CD8-positive, alpha-beta memory T cell (primary cell): ENCODE measurements around the gene TECR. TPM values are rescaled to one million over a fixed set of nuclear protein-coding genes. Genes with fewer than 3 reads are reported as not detected.
"Not testable (repeated sequence)": the region's sequence is repeated elsewhere in the genome, so short reads cannot be mapped to it uniquely, and the experiment has no call there.

ENCODE experiments used
- CTCF ChIA-PET: fragments of 350-600 bp; sonication (Branson Sonifier 250); formaldehyde crosslinking; loops from one replicate; lab custom pipeline; 2021; ENCODE audit warnings: antibody characterized with exemption; lab: Charles Lee
- POLR2A ChIA-PET: fragments of 350-600 bp; sonication (Branson Sonifier 250); formaldehyde crosslinking; loops from one replicate; lab custom pipeline; 2021; ENCODE audit warnings: antibody characterized with exemption; lab: Charles Lee
- DNase-seq, 5 donors: peaks; one replicate each; pipeline versions ENCODE4 v3.0.0 to v3.0.0-alpha.2; 2020 to 2022; ENCODE audit warnings: mixed read lengths in 1 of 5
- H3K27ac ChIP-seq: one replicate; pipeline ENCODE4 v1.7.0; 2013; ENCODE audit warnings: low read depth, mild to moderate bottlenecking, low read length, moderate library complexity
- H3K27me3 ChIP-seq: 2 replicates; pipeline ENCODE4 v1.7.0; 2013; ENCODE audit warnings: low read length, mild to moderate bottlenecking; ENCODE audit not compliant: insufficient read depth, poor library complexity, severe bottlenecking
- H3K36me3 ChIP-seq: 2 replicates; pipeline ENCODE4 v1.7.0; 2013; ENCODE audit warnings: mild to moderate bottlenecking, low read length, moderate library complexity; ENCODE audit not compliant: insufficient read depth
- H3K4me1 ChIP-seq: 2 replicates; pipeline ENCODE4 v1.7.0; 2013; ENCODE audit warnings: mild to moderate bottlenecking, low read length, moderate library complexity; ENCODE audit not compliant: insufficient read depth
- H3K4me3 ChIP-seq: 2 replicates; pipeline ENCODE4 v1.7.0; 2013; ENCODE audit warnings: mild to moderate bottlenecking, low read length
- H3K9me3 ChIP-seq: 2 replicates; pipeline ENCODE4 v1.7.0; 2013; ENCODE audit warnings: mild to moderate bottlenecking, low read length
- H3K27ac Mint-ChIP-seq, 8 donors: one replicate each; pipeline ENCODE4 v1.8.0; 2020 to 2021; ENCODE audit warnings: mixed read lengths in 8 of 8, mild to moderate bottlenecking in 6 of 8, inconsistent platforms in 3 of 8, moderate library complexity in 3 of 8
- H3K27me3 Mint-ChIP-seq, 2 donors: one replicate each; pipeline ENCODE4 v1.8.0; 2020 to 2021; ENCODE audit warnings: mixed read lengths in 2 of 2, mild to moderate bottlenecking in 1 of 2, moderate library complexity in 1 of 2
- H3K36me3 Mint-ChIP-seq, 3 donors: one replicate each; pipeline ENCODE4 v1.8.0; 2020 to 2021; ENCODE audit warnings: mixed read lengths in 3 of 3, inconsistent platforms in 1 of 3, mild to moderate bottlenecking in 1 of 3
- H3K4me1 Mint-ChIP-seq, 3 donors: one replicate each; pipeline ENCODE4 v1.8.0; 2020 to 2021; ENCODE audit warnings: mixed read lengths in 3 of 3, inconsistent platforms in 1 of 3, mild to moderate bottlenecking in 1 of 3
- H3K4me3 Mint-ChIP-seq, 7 donors: one replicate each; pipeline ENCODE4 v1.8.0; 2020 to 2021; ENCODE audit warnings: mixed read lengths in 7 of 7, mild to moderate bottlenecking in 6 of 7, moderate library complexity in 4 of 7, inconsistent platforms in 2 of 7
- H3K9me3 Mint-ChIP-seq, 5 donors: one replicate each; pipeline ENCODE4 v1.8.0; 2020 to 2022; ENCODE audit warnings: mixed read lengths in 5 of 5, mild to moderate bottlenecking in 3 of 5, moderate library complexity in 2 of 5, inconsistent platforms in 1 of 5
- polyA plus RNA-seq: library from polyadenylated mRNA; unstranded; fragments of 300-500 nt; fragmentation: Illumina TruSeq; gene quantifications from one replicate; pipeline ENCODE4 v1.2.3, GENCODE V29; 2021
- total RNA-seq, 2 experiments: library from RNA; stranded (reverse); gene quantifications; one replicate each; pipeline ENCODE4 v1.2.3, GENCODE V29; 2021

TECR gene
- total and polyA plus RNA-seq, 3 experiments from 2014 or later, result 114 to 268 (median 123) TPM

GRCh38 chr19:14584372-14584771, 55.0 kb downstream of the TECR start:
- H3K27me3 ChIP-seq, H3K4me1 ChIP-seq, H3K4me3 Mint-ChIP-seq, H3K27ac ChIP-seq, DNase-seq, H3K4me3 ChIP-seq, H3K9me3 ChIP-seq, H3K27ac Mint-ChIP-seq, CTCF ChIA-PET, POLR2A ChIA-PET, H3K36me3 ChIP-seq, H3K4me1 Mint-ChIP-seq, H3K36me3 Mint-ChIP-seq, H3K9me3 Mint-ChIP-seq, H3K27me3 Mint-ChIP-seq: not testable (repeated sequence)

GRCh38 chr19:14585187-14585586, 55.8 kb downstream of the TECR start:
- POLR2A ChIA-PET, DNase-seq, H3K36me3 ChIP-seq, H3K27me3 Mint-ChIP-seq, H3K4me3 Mint-ChIP-seq, CTCF ChIA-PET, H3K4me1 Mint-ChIP-seq, H3K27me3 ChIP-seq, H3K27ac ChIP-seq, H3K4me3 ChIP-seq, H3K9me3 Mint-ChIP-seq, H3K4me1 ChIP-seq, H3K36me3 Mint-ChIP-seq, H3K9me3 ChIP-seq: not testable (repeated sequence)
- peak overlapping the region in 1 of 8 donors; percentile 42 for H3K27ac Mint-ChIP-seq

GRCh38 chr19:14589433-14589832, 60.0 kb downstream of the TECR start:
- H3K4me1 Mint-ChIP-seq, H3K9me3 Mint-ChIP-seq, CTCF ChIA-PET, DNase-seq, H3K27ac Mint-ChIP-seq, H3K27me3 ChIP-seq, H3K4me1 ChIP-seq, H3K36me3 ChIP-seq, H3K4me3 ChIP-seq, POLR2A ChIA-PET, H3K4me3 Mint-ChIP-seq, H3K36me3 Mint-ChIP-seq, H3K9me3 ChIP-seq, H3K27ac ChIP-seq: not testable (repeated sequence)
- peaks cover 6 to 13% of the 10 kb centered on the region in 2 donors for H3K27me3 Mint-ChIP-seq

GRCh38 chr19:14595558-14595957, 66.2 kb downstream of the TECR start:
- no peak overlapping the region for H3K4me3 Mint-ChIP-seq
- H3K36me3 ChIP-seq, result no peaks in the 10 kb centered on the region
- no peaks in the 10 kb centered on the region for H3K4me1 ChIP-seq
- no peaks in the 10 kb centered on the region for H3K4me1 Mint-ChIP-seq
- CTCF ChIA-PET, result no interaction called here
- H3K27ac ChIP-seq, result no peak overlapping the region
- H3K27ac Mint-ChIP-seq, result peak overlapping the region in 1 of 8 donors; percentile 6
- peaks cover 9 to 21% of the 10 kb centered on the region in 2 donors for H3K27me3 Mint-ChIP-seq
- POLR2A ChIA-PET, result no interaction called here
- DNase-seq, result no peak
- no peaks in the 10 kb centered on the region for H3K27me3 ChIP-seq
- H3K36me3 Mint-ChIP-seq, result peaks cover 0 to 6% (median 0%) of the 10 kb centered on the region in 3 donors
- H3K9me3 ChIP-seq, result no peaks in the 10 kb centered on the region
- H3K9me3 Mint-ChIP-seq, result peaks cover 0 to 5% (median 0%) of the 10 kb centered on the region in 5 donors
- no peak overlapping the region for H3K4me3 ChIP-seq

GRCh38 chr19:14599548-14600147, 70.3 kb downstream of the TECR start:
- H3K27me3 Mint-ChIP-seq, result peaks cover 5 to 14% of the 10 kb centered on the region in 2 donors
- peaks cover 0 to 5% (median 0%) of the 10 kb centered on the region in 5 donors for H3K9me3 Mint-ChIP-seq
- DNase-seq, result no peak
- H3K36me3 Mint-ChIP-seq, result peaks cover 0 to 6% (median 0%) of the 10 kb centered on the region in 3 donors
- no peaks in the 10 kb centered on the region for H3K36me3 ChIP-seq
- no peaks in the 10 kb centered on the region for H3K27me3 ChIP-seq
- H3K4me1 ChIP-seq, result no peaks in the 10 kb centered on the region
- H3K27ac ChIP-seq, result no peak overlapping the region
- POLR2A ChIA-PET, result no interaction called here
- no peaks in the 10 kb centered on the region for H3K9me3 ChIP-seq
- H3K4me3 ChIP-seq, result no peak overlapping the region
- H3K27ac Mint-ChIP-seq, result no peak overlapping the region
- H3K4me1 Mint-ChIP-seq, result peaks cover 0 to 7% (median 2%) of the 10 kb centered on the region in 3 donors
- CTCF ChIA-PET, result no interaction called here
- H3K4me3 Mint-ChIP-seq, result no peak overlapping the region

GRCh38 chr19:14603990-14604387, 74.6 kb downstream of the TECR start:
- POLR2A ChIA-PET, result no interaction called here
- Mint-ChIP-seq H3K27me3 (peaks cover 3 to 19% of the 10 kb centered on the region in 2 donors), H3K27ac (peak overlapping the region in 3 of 8 donors; percentile 29 to 37 (median 30)), H3K4me1 (peaks cover 0 to 7% (median 2%) of the 10 kb centered on the region in 3 donors), H3K36me3 (no peaks in the 10 kb centered on the region), H3K4me3 (peak overlapping the region in 1 of 7 donors; percentile 26), H3K9me3 (peaks cover 0 to 4% (median 0%) of the 10 kb centered on the region in 5 donors)
- Histone ChIP-seq H3K9me3 (no peaks in the 10 kb centered on the region), H3K36me3 (no peaks in the 10 kb centered on the region), H3K27ac (no peak overlapping the region), H3K27me3 (no peaks in the 10 kb centered on the region), H3K4me1 (no peaks in the 10 kb centered on the region), H3K4me3 (no peak overlapping the region)
- DNase-seq, result no peak
- CTCF ChIA-PET, result no interaction called here

GRCh38 chr19:14606627-14607026, 77.2 kb downstream of the TECR start:
- H3K4me3 ChIP-seq, result no peak overlapping the region
- no peaks in the 10 kb centered on the region for H3K27me3 ChIP-seq
- peaks cover 0 to 7% (median 2%) of the 10 kb centered on the region in 3 donors for H3K4me1 Mint-ChIP-seq
- no peaks in the 10 kb centered on the region for H3K36me3 ChIP-seq
- no peaks in the 10 kb centered on the region for H3K9me3 ChIP-seq
- ChIA-PET POLR2A (no interaction called here), CTCF (no interaction called here)
- H3K4me3 Mint-ChIP-seq, result no peak overlapping the region
- H3K27me3 Mint-ChIP-seq, result peaks cover 4 to 29% of the 10 kb centered on the region in 2 donors
- H3K9me3 Mint-ChIP-seq, result peaks cover 0 to 4% (median 0%) of the 10 kb centered on the region in 5 donors
- no peaks in the 10 kb centered on the region for H3K4me1 ChIP-seq
- H3K27ac Mint-ChIP-seq, result no peak overlapping the region
- H3K36me3 Mint-ChIP-seq, result no peaks in the 10 kb centered on the region
- no peak overlapping the region for H3K27ac ChIP-seq
- no peak for DNase-seq

GRCh38 chr19:14611051-14611450, 81.7 kb downstream of the TECR start:
- H3K4me1 Mint-ChIP-seq, result no peaks in the 10 kb centered on the region
- Histone ChIP-seq H3K4me1 (no peaks in the 10 kb centered on the region), H3K27me3 (no peaks in the 10 kb centered on the region), H3K36me3 (no peaks in the 10 kb centered on the region), H3K4me3 (no peak overlapping the region), H3K9me3 (no peaks in the 10 kb centered on the region), H3K27ac (no peak overlapping the region)
- no peaks in the 10 kb centered on the region for H3K36me3 Mint-ChIP-seq
- no peak overlapping the region for H3K27ac Mint-ChIP-seq
- no peak overlapping the region for H3K4me3 Mint-ChIP-seq
- ChIA-PET POLR2A (no interaction called here), CTCF (no interaction called here)
- DNase-seq, result no peak
- H3K27me3 Mint-ChIP-seq, result peaks cover 3 to 25% of the 10 kb centered on the region in 2 donors
- H3K9me3 Mint-ChIP-seq, result no peaks in the 10 kb centered on the region
